ENCODE results near the gene SNAPC4.

DNA sequence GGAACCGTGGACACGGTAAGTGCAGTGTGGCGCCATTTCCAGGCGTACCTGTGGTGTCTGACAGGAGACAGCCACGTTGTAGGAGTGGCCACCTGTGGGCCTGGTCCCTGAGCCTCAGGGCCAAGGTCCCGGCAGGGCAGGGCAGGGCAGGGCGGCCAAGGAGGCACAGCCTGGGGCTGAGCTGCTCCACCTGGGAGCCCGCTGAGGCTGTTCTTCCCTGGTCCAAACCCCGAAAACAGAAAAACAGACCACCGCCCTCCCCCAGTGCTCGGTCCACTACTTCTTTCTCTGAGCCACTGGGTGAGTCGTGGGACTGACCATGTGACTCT, 19.1 kb upstream of the SNAPC4 start:
- TF ChIP-seq SMAD1 (IDR thresholded peaks at IDR 0.05; ENCODE audit: low read depth, low read length, partially characterized antibody) (no peak), FOXP1 (CRISPR knock-in tag; IDR thresholded peaks at IDR 0.05) (no peak), GABPA (tag; conservative IDR thresholded peaks at IDR 0.05; ENCODE audit: low read depth) (no peak), CTCF (IDR thresholded peaks at IDR 0.05 in 2 of 3, conservative IDR thresholded peaks at IDR 0.05 in 1 of 3; ENCODE audit: insufficient read depth in 2 of 3, low read depth in 1 of 3, low read length in 3 of 3) (no peak), ZBTB1 (CRISPR knock-in tag; IDR thresholded peaks at IDR 0.05; ENCODE audit: borderline replicate concordance, low read depth) (no peak), UBTF (IDR thresholded peaks at IDR 0.05; ENCODE audit: borderline replicate concordance in 1 of 2, low read depth in 2 of 2, low read length in 2 of 2) (no peak), IRF9 (tag; IDR thresholded peaks at IDR 0.05) (no peak), ZFP30 (CRISPR knock-in tag; IDR thresholded peaks at IDR 0.05; ENCODE audit: borderline replicate concordance) (no peak)
- TF ChIP-seq, protein P1, sequence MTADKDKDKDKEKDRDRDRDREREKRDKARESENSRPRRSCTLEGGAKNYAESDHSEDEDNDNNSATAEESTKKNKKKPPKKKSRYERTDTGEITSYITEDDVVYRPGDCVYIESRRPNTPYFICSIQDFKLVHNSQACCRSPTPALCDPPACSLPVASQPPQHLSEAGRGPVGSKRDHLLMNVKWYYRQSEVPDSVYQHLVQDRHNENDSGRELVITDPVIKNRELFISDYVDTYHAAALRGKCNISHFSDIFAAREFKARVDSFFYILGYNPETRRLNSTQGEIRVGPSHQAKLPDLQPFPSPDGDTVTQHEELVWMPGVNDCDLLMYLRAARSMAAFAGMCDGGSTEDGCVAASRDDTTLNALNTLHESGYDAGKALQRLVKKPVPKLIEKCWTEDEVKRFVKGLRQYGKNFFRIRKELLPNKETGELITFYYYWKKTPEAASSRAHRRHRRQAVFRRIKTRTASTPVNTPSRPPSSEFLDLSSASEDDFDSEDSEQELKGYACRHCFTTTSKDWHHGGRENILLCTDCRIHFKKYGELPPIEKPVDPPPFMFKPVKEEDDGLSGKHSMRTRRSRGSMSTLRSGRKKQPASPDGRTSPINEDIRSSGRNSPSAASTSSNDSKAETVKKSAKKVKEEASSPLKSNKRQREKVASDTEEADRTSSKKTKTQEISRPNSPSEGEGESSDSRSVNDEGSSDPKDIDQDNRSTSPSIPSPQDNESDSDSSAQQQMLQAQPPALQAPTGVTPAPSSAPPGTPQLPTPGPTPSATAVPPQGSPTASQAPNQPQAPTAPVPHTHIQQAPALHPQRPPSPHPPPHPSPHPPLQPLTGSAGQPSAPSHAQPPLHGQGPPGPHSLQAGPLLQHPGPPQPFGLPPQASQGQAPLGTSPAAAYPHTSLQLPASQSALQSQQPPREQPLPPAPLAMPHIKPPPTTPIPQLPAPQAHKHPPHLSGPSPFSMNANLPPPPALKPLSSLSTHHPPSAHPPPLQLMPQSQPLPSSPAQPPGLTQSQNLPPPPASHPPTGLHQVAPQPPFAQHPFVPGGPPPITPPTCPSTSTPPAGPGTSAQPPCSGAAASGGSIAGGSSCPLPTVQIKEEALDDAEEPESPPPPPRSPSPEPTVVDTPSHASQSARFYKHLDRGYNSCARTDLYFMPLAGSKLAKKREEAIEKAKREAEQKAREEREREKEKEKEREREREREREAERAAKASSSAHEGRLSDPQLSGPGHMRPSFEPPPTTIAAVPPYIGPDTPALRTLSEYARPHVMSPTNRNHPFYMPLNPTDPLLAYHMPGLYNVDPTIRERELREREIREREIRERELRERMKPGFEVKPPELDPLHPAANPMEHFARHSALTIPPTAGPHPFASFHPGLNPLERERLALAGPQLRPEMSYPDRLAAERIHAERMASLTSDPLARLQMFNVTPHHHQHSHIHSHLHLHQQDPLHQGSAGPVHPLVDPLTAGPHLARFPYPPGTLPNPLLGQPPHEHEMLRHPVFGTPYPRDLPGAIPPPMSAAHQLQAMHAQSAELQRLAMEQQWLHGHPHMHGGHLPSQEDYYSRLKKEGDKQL (CRISPR knock-in tag; IDR thresholded peaks at IDR 0.05; ENCODE audit: borderline replicate concordance), result no peak
